SK-N-SH (cell line): ENCODE measurements around the gene SH3D19. TPM values are rescaled to one million over a fixed set of nuclear protein-coding genes. Genes with fewer than 3 reads are reported as not detected.

ENCODE experiments used
- CTCF ChIA-PET: fragments of 300-600, 350-600 bp; formaldehyde crosslinking; extraction: SDS; loops from one replicate; lab custom pipeline; 2021; lab: Yijun Ruan, JAX
- POLR2A ChIA-PET: fragments of 350-600 bp; sonication (Branson Sonifier 250); formaldehyde crosslinking; extraction: SDS; loops from one replicate; lab custom pipeline; 2020; ENCODE audit warnings: antibody characterized with exemption, inconsistent platforms; lab: Yijun Ruan, JAX
- DNase-seq: peaks from one replicate; pipeline ENCODE4 v3.0.0; 2012
- H2AFZ ChIP-seq: fragments of 200-600 bp; sonication (generic); 2 replicates; pipeline ENCODE4 v1.8.1; 2016; ENCODE audit warnings: antibody characterized with exemption, mild to moderate bottlenecking, low read depth
- H3F3A ChIP-seq: fragments of 200-600 bp; sonication (generic); replicated peaks from 2 replicates; pipeline ENCODE3; 2016; ENCODE audit warnings: antibody characterized with exemption, mild to moderate bottlenecking; ENCODE audit not compliant: insufficient read depth
- H3K27ac ChIP-seq, 2 experiments: fragments of 200-500 bp in 1 of 2; fragments of 200-600 bp in 1 of 2; sonication (Bioruptor generic) in 1 of 2; sonication (generic), shearing (Covaris generic) in 1 of 2; 2 replicates each; pipeline versions ENCODE4 v1.5.1 to v1.6.1; 2014 to 2016; ENCODE audit warnings: low read depth in 2 of 2, inconsistent platforms in 1 of 2, low read length in 1 of 2, mild to moderate bottlenecking in 1 of 2, mixed read lengths in 1 of 2
- H3K27me3 ChIP-seq: fragments of 200-600 bp; sonication (generic), shearing (Covaris generic); 2 replicates; pipeline ENCODE4 v1.6.1; 2016; ENCODE audit warnings: mixed run types; ENCODE audit not compliant: insufficient read depth
- H3K36me3 ChIP-seq, 2 experiments: fragments of 200-500 bp in 1 of 2; fragments of 200-600 bp in 1 of 2; sonication (Bioruptor generic) in 1 of 2; sonication (generic) in 1 of 2; replicated peaks in 1 of 2; 2 replicates each; pipeline versions ENCODE3 to v1.5.1; 2014 to 2016; ENCODE audit warnings: low read length in 1 of 2, mild to moderate bottlenecking in 1 of 2; ENCODE audit not compliant: insufficient read depth in 2 of 2, control insufficient read depth in 1 of 2
- H3K4me1 ChIP-seq, 2 experiments: fragments of 200-500 bp in 1 of 2; fragments of 200-600 bp in 1 of 2; sonication (Bioruptor generic) in 1 of 2; sonication (generic), shearing (Covaris generic) in 1 of 2; 2 replicates each; pipeline versions ENCODE4 v1.5.1 to v1.6.1; 2014 to 2016; ENCODE audit warnings: low read depth in 1 of 2, low read length in 1 of 2, mixed run types in 1 of 2; ENCODE audit not compliant: insufficient read depth in 2 of 2, control insufficient read depth in 1 of 2
- H3K4me2 ChIP-seq: fragments of 200-600 bp; sonication (generic), shearing (Covaris generic); 2 replicates; pipeline ENCODE4 v1.6.1; 2017; ENCODE audit warnings: mixed run types
- H3K4me3 ChIP-seq, 2 experiments: fragments of 200-500 bp in 1 of 2; fragments of 200-600 bp in 1 of 2; sonication (Bioruptor generic) in 1 of 2; sonication (generic), shearing (Covaris generic) in 1 of 2; 2 replicates each; pipeline versions ENCODE4 v1.5.1 to v1.8.1; 2014 to 2016; ENCODE audit warnings: low read depth in 2 of 2, inconsistent platforms in 1 of 2, low read length in 1 of 2, mild to moderate bottlenecking in 1 of 2, mixed read lengths in 1 of 2, moderate library complexity in 1 of 2
- H3K79me2 ChIP-seq: fragments of 200-600 bp; sonication (generic); 2 replicates; pipeline ENCODE4 v1.8.1; 2017; ENCODE audit warnings: mild to moderate bottlenecking; ENCODE audit not compliant: insufficient read depth
- H3K9ac ChIP-seq: fragments of 200-600 bp; sonication (generic); 2 replicates; pipeline ENCODE4 v1.6.1; 2017; ENCODE audit warnings: mixed run types
- H3K9me2 ChIP-seq: fragments of 200-600 bp; sonication (generic); 2 replicates; pipeline ENCODE4 v1.6.1; 2017; ENCODE audit warnings: mixed run types
- H3K9me3 ChIP-seq: fragments of 200-600 bp; sonication (generic); 2 replicates; pipeline ENCODE4 v1.6.1; 2017; ENCODE audit warnings: mixed run types, mild to moderate bottlenecking, moderate library complexity
- H4K20me1 ChIP-seq: fragments of 200-600 bp; sonication (generic); 2 replicates; pipeline ENCODE4 v1.6.1; 2017; ENCODE audit warnings: mild to moderate bottlenecking, mixed run types; ENCODE audit not compliant: insufficient read depth
- CHD2 ChIP-seq: fragments of 150-350 bp; IDR thresholded peaks from 2 replicates; pipeline ENCODE4 v1.6.1; 2018; ENCODE audit warnings: low read length; ENCODE audit not compliant: partially characterized antibody
- CTCF ChIP-seq: fragments of 200-600 bp; sonication (generic); IDR thresholded peaks from 2 replicates; pipeline ENCODE4 v1.6.1; 2017; ENCODE audit warnings: antibody characterized with exemption, mild to moderate bottlenecking, moderate library complexity
- ELF1 ChIP-seq: IDR thresholded peaks from 2 replicates; pipeline ENCODE4 v1.4.0; 2012
- GATA2 ChIP-seq: sonication (generic); formaldehyde crosslinking; IDR thresholded peaks from 2 replicates; pipeline ENCODE4 v1.5.0; 2020; ENCODE audit warnings: mild to moderate bottlenecking, missing genetic modification reagents
- IRF3 ChIP-seq: fragments of 150-350 bp; IDR thresholded peaks from 2 replicates; pipeline ENCODE4 v1.6.1; 2016; ENCODE audit warnings: mild to moderate bottlenecking, low read depth, low read length
- JUND ChIP-seq: IDR thresholded peaks from 2 replicates; pipeline ENCODE4 v1.4.0; 2012
- MAX ChIP-seq: IDR thresholded peaks from 2 replicates; pipeline ENCODE4 v1.4.0; 2012; ENCODE audit warnings: low read depth
- MEF2A ChIP-seq: IDR thresholded peaks from 2 replicates; pipeline ENCODE4 v1.4.0; 2012; ENCODE audit warnings: low read depth, borderline replicate concordance
- MXI1 ChIP-seq: IDR thresholded peaks from 2 replicates; pipeline ENCODE4 v1.6.1; 2012; ENCODE audit warnings: mild to moderate bottlenecking, low read depth, low read length, improper control_type of control experiment
- NFIC ChIP-seq: IDR thresholded peaks from 2 replicates; pipeline ENCODE4 v1.4.0; 2012; ENCODE audit warnings: borderline replicate concordance
- NRF1 ChIP-seq: IDR thresholded peaks from 2 replicates; pipeline ENCODE4 v1.6.1; 2012; ENCODE audit warnings: low read depth, mild to moderate bottlenecking, low read length
- RAD21 ChIP-seq: IDR thresholded peaks from 2 replicates; pipeline ENCODE4 v1.6.1; 2012; ENCODE audit warnings: mild to moderate bottlenecking, low read length
- RCOR1 ChIP-seq: fragments of 150-350 bp; IDR thresholded peaks from 2 replicates; pipeline ENCODE4 v1.6.1; 2017; ENCODE audit warnings: antibody characterized with exemption, low read length
- RFX5 ChIP-seq: IDR thresholded peaks from 2 replicates; pipeline ENCODE4 v1.6.1; 2012; ENCODE audit warnings: mild to moderate bottlenecking, improper control_type of control experiment, low read length
- SIN3A ChIP-seq: IDR thresholded peaks from 2 replicates; pipeline ENCODE4 v1.6.1; 2012; ENCODE audit warnings: low read depth, mild to moderate bottlenecking, low read length, moderate library complexity, borderline replicate concordance
- SMC3 ChIP-seq: IDR thresholded peaks from 2 replicates; pipeline ENCODE4 v1.6.1; 2012; ENCODE audit warnings: low read depth, low read length, improper control_type of control experiment
- TCF12 ChIP-seq: IDR thresholded peaks from 2 replicates; pipeline ENCODE4 v1.4.0; 2012
- TEAD4 ChIP-seq: IDR thresholded peaks from 2 replicates; pipeline ENCODE4 v1.4.0; 2012; ENCODE audit warnings: mild to moderate bottlenecking, borderline replicate concordance; ENCODE audit not compliant: insufficient read depth
- YY1 ChIP-seq: IDR thresholded peaks from 2 replicates; pipeline ENCODE4 v1.4.0; 2012; ENCODE audit warnings: low read depth, mild to moderate bottlenecking
- WGBS: methylation state at CpG from one replicate; pipeline ENCODE4 v1.1.6; 2017; ENCODE audit warnings: low lambda C conversion rate; 5-methylcytosine and 5-hydroxymethylcytosine counted together
- polyA plus RNA-seq, 3 experiments: library from polyadenylated mRNA; depleted of rRNA; stranded (reverse); fragments of >200 nt; gene quantifications; 2 replicates each; pipeline ENCODE4 v1.2.3, GENCODE V29; 2012

Gene SH3D19
- polyA plus RNA-seq, 1 of the 3 experiments (the other 2 are of a cell fraction): 7.1 TPM

- TF ChIP-seq IRF3 (no peak), SMC3 (no peak), RCOR1 (no peak), CTCF (no peak), ELF1 (no peak), RAD21 (no peak), YY1 (no peak), TEAD4 (no peak)
These were observed 101.9 kb downstream of the SH3D19 start (continued) for GRCh38 chr4:151223465-151223864.

GRCh38 chr4:151219948-151220347, 105.5 kb downstream of the SH3D19 start:
- ChIA-PET CTCF (no interaction called here), POLR2A (no interaction called here)
- TF ChIP-seq NFIC (no peak), JUND (no peak), RFX5 (no peak), GATA2 (no peak), IRF3 (no peak), MEF2A (no peak), TCF12 (no peak), TEAD4 (no peak), SIN3A (no peak), SMC3 (no peak), MAX (no peak), MXI1 (no peak), NRF1 (no peak), CHD2 (no peak)
- Histone ChIP-seq H3K9me3 (no peaks in the 10 kb centered on the region), H3K9me2 (no peaks in the 10 kb centered on the region), H4K20me1 (no peaks in the 10 kb centered on the region), H2AFZ (no peak overlapping the region), H3K79me2 (peaks cover 13% of the 10 kb centered on the region), H3K4me1 (peaks cover 0 to 8% of the 10 kb centered on the region in 2 experiments; a peak in 2 of 4 replicates), H3K36me3 (peaks cover 0 to 30% of the 10 kb centered on the region in 2 experiments), H3K4me2 (no peak overlapping the region), H3F3A (no peaks in the 10 kb centered on the region), H3K9ac (no peak overlapping the region), H3K4me3 (no peak overlapping the region), H3K27me3 (no peaks in the 10 kb centered on the region), H3K27ac (no peak overlapping the region)
- DNase-seq: no peak
- WGBS: 84% methylated on average over 2 of the region's 2 CpGs
